ENCODE measurements around the gene BCAM. TPM values are rescaled to one million over a fixed set of nuclear protein-coding genes. Genes with fewer than 3 reads are reported as not detected.

The BCAM gene
- total and polyA plus RNA-seq, 4 donors = 43.1 to 161 (median 127) TPM

DNA sequence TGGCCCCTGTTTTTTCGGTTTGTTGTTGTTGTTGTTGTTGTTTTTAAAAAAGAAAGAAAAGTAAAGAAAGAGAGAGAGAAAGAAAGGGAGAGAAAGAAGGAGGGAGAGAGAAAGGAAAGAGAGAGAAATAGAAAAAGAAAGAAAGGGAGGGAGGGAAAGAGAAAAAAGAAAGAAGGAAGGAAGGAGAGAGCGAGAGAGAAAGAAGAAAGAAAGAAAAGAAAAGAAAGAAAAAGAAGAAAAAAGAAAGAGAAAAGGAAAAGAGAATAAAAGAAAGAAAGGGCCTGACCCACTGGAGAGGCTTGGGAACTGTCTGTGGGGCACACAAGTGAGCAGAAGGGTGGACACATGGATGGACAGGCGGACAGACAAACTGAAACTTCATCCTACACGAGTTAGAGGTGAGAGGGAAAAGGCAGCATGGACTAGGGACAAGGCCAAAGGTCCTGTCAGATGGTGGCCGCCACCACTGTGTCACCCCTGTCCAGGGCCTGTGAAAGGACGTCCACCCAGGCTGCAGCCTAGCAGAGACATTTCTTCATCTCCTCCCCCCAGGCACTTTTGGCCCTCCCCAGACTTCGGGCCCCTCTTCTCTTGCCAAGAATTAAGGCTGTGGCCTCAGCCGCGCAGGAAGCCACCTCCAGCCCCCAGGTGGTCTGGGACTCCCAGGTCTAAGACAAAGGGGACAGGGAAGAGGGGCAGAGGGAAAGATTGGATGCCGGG lies 9.1 kb upstream of the BCAM start:
- Histone ChIP-seq H3K36me3 (ENCODE audit: control insufficient read depth in 1 of 2, insufficient read depth in 2 of 2, low read length in 1 of 2) (no peaks in the 10 kb centered on the region), H3K4me3 (ENCODE audit: low read length in 2 of 2) (no peak overlapping the region), H3K27me3 (ENCODE audit: control insufficient read depth in 1 of 2, insufficient read depth in 2 of 2, low read length in 1 of 2) (no peaks in the 10 kb centered on the region), H3K4me1 (ENCODE audit: control insufficient read depth in 1 of 2, insufficient read depth in 2 of 2, low read length in 2 of 2) (no peaks in the 10 kb centered on the region), H3K9me3 (ENCODE audit: control insufficient read depth, low read length) (peaks cover 2% of the 10 kb centered on the region), H3K27ac (ENCODE audit: low read depth in 1 of 2, low read length in 2 of 2) (no peak overlapping the region)
- WGBS, 2 donors = 67 to 71% methylated on average over 10 of the region's 10 CpGs
- no peak for ATAC-seq (ENCODE audit: low FRiP score)
- intact Hi-C loops (cut with DNase I) = loop anchor here (1.0 kb wide), 2 partner anchors 45 to 46 kb away; no protein-coding TSS in a partner anchor
- DNase-seq = no peak

DNA sequence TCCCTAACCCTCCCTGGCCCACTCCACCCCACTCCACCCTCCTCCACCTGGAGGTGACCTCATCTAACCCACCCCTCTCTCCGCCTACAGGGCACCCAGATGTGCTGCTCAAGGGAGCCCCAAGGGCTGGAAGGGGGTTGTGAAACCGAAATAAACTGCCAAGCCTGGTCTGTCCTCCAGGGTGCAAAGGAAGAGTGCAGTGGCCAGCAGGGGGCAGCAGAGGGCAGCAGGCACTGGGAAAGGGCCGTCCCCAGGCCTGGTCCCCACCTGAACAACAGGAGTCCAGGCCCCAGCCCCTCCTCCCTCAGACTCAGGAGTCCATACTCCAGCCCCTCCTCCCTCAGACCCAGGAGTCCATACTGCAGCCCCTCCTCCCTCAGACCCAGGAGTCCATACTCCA lies 8.4 kb upstream of the BCAM start:
- 3% methylated on average over 3 of the region's 3 CpGs for WGBS, 2 donors
- DNase-seq (peak; percentile 91 to 96), ATAC-seq (ENCODE audit: low FRiP score) (peak; percentile 92)
- intact Hi-C loops (cut with DNase I) = loop anchor here (1.0 kb wide), 2 partner anchors 44 to 45 kb away; no protein-coding TSS in a partner anchor
- H3K36me3 ChIP-seq (ENCODE audit: control insufficient read depth in 1 of 2, insufficient read depth in 2 of 2, low read length in 1 of 2) = no peaks in the 10 kb centered on the region
- H3K9me3 ChIP-seq (ENCODE audit: control insufficient read depth, low read length) = peaks cover 2% of the 10 kb centered on the region
- no peaks in the 10 kb centered on the region for H3K4me1 ChIP-seq (ENCODE audit: control insufficient read depth in 1 of 2, insufficient read depth in 2 of 2, low read length in 2 of 2)
- H3K27ac ChIP-seq (ENCODE audit: low read depth in 1 of 2, low read length in 2 of 2) = no peak overlapping the region
- no peak overlapping the region for H3K4me3 ChIP-seq (ENCODE audit: low read length in 2 of 2)
- H3K27me3 ChIP-seq (ENCODE audit: control insufficient read depth in 1 of 2, insufficient read depth in 2 of 2, low read length in 1 of 2) = no peaks in the 10 kb centered on the region

DNA sequence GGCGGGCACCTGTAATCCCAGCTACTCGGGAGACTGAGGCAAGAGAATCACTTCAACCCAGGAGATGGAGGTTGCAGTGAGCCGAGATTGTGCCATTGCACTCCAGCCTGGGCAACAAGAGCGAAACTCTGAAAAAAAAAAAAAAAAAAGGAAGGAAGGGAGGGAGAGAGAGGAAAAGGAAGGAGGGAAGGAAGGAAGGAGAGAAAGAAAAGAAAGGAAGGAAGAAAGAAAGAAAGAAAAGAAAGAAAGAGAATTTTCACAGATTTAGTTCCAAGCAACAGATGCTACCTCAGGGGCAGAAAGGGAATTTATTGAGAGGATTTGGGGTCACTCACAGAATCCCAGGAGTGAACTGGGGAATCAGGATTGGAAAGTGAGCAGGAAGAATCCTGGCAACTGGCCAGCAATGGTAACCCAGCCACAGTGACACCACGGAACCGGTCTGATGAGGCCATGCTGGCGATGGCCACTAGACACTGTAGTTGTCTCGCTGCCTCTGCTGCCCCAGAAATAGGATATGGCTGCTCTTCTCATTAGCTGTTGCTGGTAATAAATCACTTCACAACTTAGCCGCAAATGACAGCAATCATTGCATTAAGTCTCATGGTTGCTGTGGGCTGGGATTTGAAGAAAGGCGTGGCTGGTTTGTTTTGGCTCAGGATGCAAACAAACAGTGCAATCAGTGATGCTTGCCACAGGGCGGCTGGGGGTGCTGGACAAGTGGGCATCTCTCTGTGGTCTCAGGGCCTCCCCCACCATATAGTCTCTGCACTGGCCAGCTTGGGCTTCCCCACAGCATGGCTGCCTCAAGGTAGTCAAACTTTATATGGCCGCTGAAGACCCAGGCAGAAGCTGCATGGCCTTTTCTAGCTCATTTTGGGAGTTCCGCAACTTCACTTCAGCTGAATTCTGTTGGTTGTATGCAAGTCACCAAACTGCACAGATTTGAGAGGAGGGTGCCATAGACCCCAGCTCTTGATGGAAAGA lies 5.2 kb upstream of the BCAM start:
- intact Hi-C loops (cut with DNase I) = no loop called here
- Histone ChIP-seq H3K27ac (ENCODE audit: low read depth in 1 of 2, low read length in 2 of 2) (no peak overlapping the region), H3K36me3 (ENCODE audit: control insufficient read depth in 1 of 2, insufficient read depth in 2 of 2, low read length in 1 of 2) (no peaks in the 10 kb centered on the region), H3K9me3 (ENCODE audit: control insufficient read depth, low read length) (peaks cover 2% of the 10 kb centered on the region), H3K4me3 (ENCODE audit: low read length in 2 of 2) (no peak overlapping the region), H3K27me3 (ENCODE audit: control insufficient read depth in 1 of 2, insufficient read depth in 2 of 2, low read length in 1 of 2) (no peaks in the 10 kb centered on the region), H3K4me1 (ENCODE audit: control insufficient read depth in 1 of 2, insufficient read depth in 2 of 2, low read length in 2 of 2) (no peaks in the 10 kb centered on the region)
- DNase-seq (no peak), ATAC-seq (ENCODE audit: low FRiP score) (no peak)
- 95 to 96% methylated on average over 13 of the region's 13 CpGs for WGBS, 2 donors

- no peak overlapping the region for H3K27ac ChIP-seq (ENCODE audit: low read depth in 1 of 2, low read length in 2 of 2)
- no peak overlapping the region for H3K4me3 ChIP-seq (ENCODE audit: low read length in 2 of 2)
- no peaks in the 10 kb centered on the region for H3K4me1 ChIP-seq (ENCODE audit: control insufficient read depth in 1 of 2, insufficient read depth in 2 of 2, low read length in 2 of 2)
- intact Hi-C loops (cut with DNase I) = no loop called here
- peaks cover 2% of the 10 kb centered on the region for H3K9me3 ChIP-seq (ENCODE audit: control insufficient read depth, low read length)
- H3K36me3 ChIP-seq (ENCODE audit: control insufficient read depth in 1 of 2, insufficient read depth in 2 of 2, low read length in 1 of 2) = no peaks in the 10 kb centered on the region
- DNase-seq (no peak), ATAC-seq (ENCODE audit: low FRiP score) (no peak)
- 86% methylated on average over 7 of the region's 7 CpGs for WGBS, 2 donors
- H3K27me3 ChIP-seq (ENCODE audit: control insufficient read depth in 1 of 2, insufficient read depth in 2 of 2, low read length in 1 of 2) = no peaks in the 10 kb centered on the region
Measured at GRCh38 chr19:44806291-44806690, 2.6 kb upstream of the BCAM start.

DNA sequence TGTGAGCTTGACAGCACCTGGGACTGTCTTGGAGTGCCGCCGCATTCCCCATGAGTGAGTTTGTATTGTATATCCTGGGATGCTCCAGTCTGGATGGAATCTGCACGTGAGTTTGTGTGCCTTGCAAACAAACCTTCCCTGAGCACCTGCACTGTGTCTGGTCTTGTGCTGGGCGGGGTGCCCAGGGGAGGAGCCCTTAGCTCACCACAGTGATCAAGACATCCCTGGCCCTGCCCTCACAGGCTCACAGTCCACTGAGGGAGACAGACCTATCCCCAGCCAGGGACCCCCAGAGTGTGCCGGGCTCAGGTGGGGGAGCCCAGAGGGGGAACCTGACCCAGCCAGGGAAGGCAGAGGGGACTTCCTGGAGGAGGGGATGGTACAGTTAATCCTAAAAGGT lies 1.7 kb upstream of the BCAM start:
- H3K27ac ChIP-seq (ENCODE audit: low read depth in 1 of 2, low read length in 2 of 2) = no peak overlapping the region
- WGBS, 2 donors = 85 to 91% methylated on average over 5 of the region's 5 CpGs
- intact Hi-C loops (cut with DNase I) = no loop called here
- DNase-seq (no peak), ATAC-seq (ENCODE audit: low FRiP score) (no peak)
- H3K4me3 ChIP-seq (ENCODE audit: low read length in 2 of 2) = no peak overlapping the region
- peaks cover 0 to 1% of the 10 kb centered on the region in 2 donors for H3K36me3 ChIP-seq (ENCODE audit: control insufficient read depth in 1 of 2, insufficient read depth in 2 of 2, low read length in 1 of 2)
- no peaks in the 10 kb centered on the region for H3K27me3 ChIP-seq (ENCODE audit: control insufficient read depth in 1 of 2, insufficient read depth in 2 of 2, low read length in 1 of 2)
- H3K9me3 ChIP-seq (ENCODE audit: control insufficient read depth, low read length) = peaks cover 2% of the 10 kb centered on the region
- H3K4me1 ChIP-seq (ENCODE audit: control insufficient read depth in 1 of 2, insufficient read depth in 2 of 2, low read length in 2 of 2) = no peaks in the 10 kb centered on the region

- no peak overlapping the region for H3K4me3 ChIP-seq (ENCODE audit: low read length in 2 of 2)
Measured at GRCh38 chr19:44807652-44808462, 1.0 kb upstream of the BCAM start.

GRCh38 chr19:44809577-44810233 lies 802 bp downstream of the BCAM start:
- peak; percentile 55 for ATAC-seq (ENCODE audit: low FRiP score)
- DNase-seq = peak; percentile 67 to 89
- Histone ChIP-seq H3K36me3 (ENCODE audit: control insufficient read depth in 1 of 2, insufficient read depth in 2 of 2, low read length in 1 of 2) (peaks cover 0 to 1% of the 10 kb centered on the region in 2 donors), H3K9me3 (ENCODE audit: control insufficient read depth, low read length) (no peaks in the 10 kb centered on the region), H3K4me1 (ENCODE audit: control insufficient read depth in 1 of 2, insufficient read depth in 2 of 2, low read length in 2 of 2) (no peaks in the 10 kb centered on the region), H3K27ac (ENCODE audit: low read depth in 1 of 2, low read length in 2 of 2) (peak overlapping the region in 1 of 2 donors; percentile 76), H3K27me3 (ENCODE audit: control insufficient read depth in 1 of 2, insufficient read depth in 2 of 2, low read length in 1 of 2) (no peaks in the 10 kb centered on the region), H3K4me3 (ENCODE audit: low read length in 2 of 2) (peak overlapping the region; percentile 67 to 97)
- intact Hi-C loops (cut with DNase I) = no loop called here
- 0 to 5% methylated on average over 7 of the region's 7 CpGs for WGBS, 2 donors

More at GRCh38 chr19:44807652-44808462, 1.0 kb upstream of the BCAM start:
- H3K9me3 ChIP-seq (ENCODE audit: control insufficient read depth, low read length) = peaks cover 2% of the 10 kb centered on the region
- WGBS, 2 donors = 20 to 22% methylated on average over 13 to 14 of the region's 14 CpGs
- no peaks in the 10 kb centered on the region for H3K4me1 ChIP-seq (ENCODE audit: control insufficient read depth in 1 of 2, insufficient read depth in 2 of 2, low read length in 2 of 2)
- intact Hi-C loops (cut with DNase I) = no loop called here
- ATAC-seq (ENCODE audit: low FRiP score) (peak; percentile 58), DNase-seq (no peak)
- no peaks in the 10 kb centered on the region for H3K27me3 ChIP-seq (ENCODE audit: control insufficient read depth in 1 of 2, insufficient read depth in 2 of 2, low read length in 1 of 2)
- H3K27ac ChIP-seq (ENCODE audit: low read depth in 1 of 2, low read length in 2 of 2) = peak overlapping the region in 1 of 2 donors; percentile 59
- H3K36me3 ChIP-seq (ENCODE audit: control insufficient read depth in 1 of 2, insufficient read depth in 2 of 2, low read length in 1 of 2) = peaks cover 0 to 1% of the 10 kb centered on the region in 2 donors

Data from aorta (tissue), 5 donors.